K562 (cell line): ENCODE measurements around the gene SIGLEC14. TPM values are rescaled to one million over a fixed set of nuclear protein-coding genes. Genes with fewer than 3 reads are reported as not detected.

Source experiments
- ATAC-seq: fragments of 200-7000 bp; cut with Tn5 transposase; 3 replicates; pipeline ENCODE4 v1.9.1; 2020; ENCODE audit warnings: moderate library complexity
- BruUV-seq: library from RNA; stranded (reverse); fragments of 400-500 nt; replicated peaks from 2 replicates; lab custom pipeline; 2021; lab: Mats Ljungman, UMichigan
- CTCF ChIA-PET: fragments of 300-600 bp; formaldehyde crosslinking; extraction: SDS; loops from one replicate; lab custom pipeline; 2021; ENCODE audit warnings: low intra/inter-chr PET ratio; lab: Yijun Ruan, JAX
- POLR2A ChIA-PET: fragments of 300-600, 350-650 bp; sonication (Branson Sonifier 250); formaldehyde crosslinking; extraction: SDS; loops from one replicate; lab custom pipeline; 2021; ENCODE audit warnings: antibody characterized with exemption, inconsistent platforms; lab: Yijun Ruan, JAX
- DNase-seq, 4 experiments: peaks; one replicate each; pipeline versions ENCODE4 v3.0.0 to v3.0.0-alpha.2; 2011 to 2018; ENCODE audit warnings: low spot score in 3 of 4, mixed read lengths in 3 of 4; ENCODE audit errors: extremely low read depth in 1 of 4
- FAIRE-seq: peaks from 2 replicates; lab custom pipeline; 2011; peaks lifted over from hg19 to GRCh38; lab: Jason Lieb, UNC
- H2AFZ ChIP-seq: 2 replicates; pipeline ENCODE4 v1.6.0; 2011; ENCODE audit warnings: low read depth, low read length, control low read depth, inconsistent platforms
- H3K27ac ChIP-seq: fragments of 200-600 bp; 3 replicates; pipeline ENCODE4 v1.8.0; 2011; ENCODE audit warnings: low read depth, mild to moderate bottlenecking, control low read depth, inconsistent platforms, low read length, moderate library complexity, mixed read lengths; ENCODE audit errors: extremely low read depth
- H3K27me3 ChIP-seq, 2 experiments: fragments of 300-600 bp in 1 of 2; 2 replicates in 1 of 2; 3 replicates in 1 of 2; pipeline versions ENCODE4 v1.6.0 to v1.8.0; 2011; ENCODE audit warnings: inconsistent platforms in 2 of 2, low read length in 2 of 2, mild to moderate bottlenecking in 1 of 2, mixed read lengths in 1 of 2, moderate library complexity in 1 of 2; ENCODE audit not compliant: control insufficient read depth in 2 of 2, insufficient read depth in 2 of 2
- H3K36me3 ChIP-seq: fragments of 300-600 bp; 3 replicates; pipeline ENCODE4 v1.8.0; 2011; ENCODE audit warnings: mild to moderate bottlenecking, low read length, inconsistent platforms; ENCODE audit not compliant: control insufficient read depth, insufficient read depth
- H3K4me1 ChIP-seq, 2 experiments: fragments of 200-600 bp in 1 of 2; replicated peaks in 1 of 2; 2 replicates in 1 of 2; 3 replicates in 1 of 2; pipeline versions ENCODE4 v1.5.1 to v1.8.0; 2011; ENCODE audit warnings: inconsistent platforms in 2 of 2, low read length in 2 of 2, mild to moderate bottlenecking in 1 of 2, mixed read lengths in 1 of 2, moderate library complexity in 1 of 2; ENCODE audit not compliant: control insufficient read depth in 2 of 2, insufficient read depth in 2 of 2
- H3K4me2 ChIP-seq: 2 replicates; pipeline ENCODE4 v1.6.1; 2011; ENCODE audit warnings: low read length, control low read depth, inconsistent platforms, mixed read lengths; ENCODE audit not compliant: insufficient read depth
- H3K4me3 ChIP-seq: fragments of 200-600 bp; sonication (generic), shearing (Covaris generic); 2 replicates; pipeline ENCODE4 v1.5.1; 2016; ENCODE audit warnings: control low read depth, inconsistent platforms
- H3K79me2 ChIP-seq: fragments of 200-600 bp; 3 replicates; pipeline ENCODE4 v1.8.0; 2011; ENCODE audit warnings: low read length, inconsistent platforms; ENCODE audit not compliant: control insufficient read depth, insufficient read depth
- H3K9ac ChIP-seq, 2 experiments: 2 replicates each; pipeline versions ENCODE4 v1.6.0 to v1.6.1; 2011; ENCODE audit warnings: low read depth in 2 of 2, low read length in 2 of 2, control low read depth in 1 of 2, inconsistent platforms in 1 of 2, mild to moderate bottlenecking in 1 of 2, mixed read lengths in 1 of 2; ENCODE audit not compliant: insufficient read depth in 1 of 2
- H3K9me1 ChIP-seq: one replicate; pipeline ENCODE4 v1.6.0; 2011; ENCODE audit warnings: inconsistent platforms, mild to moderate bottlenecking, low read length, moderate library complexity; ENCODE audit not compliant: control insufficient read depth, insufficient read depth
- H3K9me3 ChIP-seq: replicated peaks from 2 replicates; pipeline ENCODE4 v1.5.1; 2011; ENCODE audit warnings: low read depth, low read length, inconsistent platforms; ENCODE audit not compliant: control insufficient read depth, insufficient read depth
- H4K20me1 ChIP-seq: replicated peaks from 2 replicates; pipeline ENCODE4 v1.6.1; 2011; ENCODE audit warnings: low read length, inconsistent platforms, mixed read lengths; ENCODE audit not compliant: control insufficient read depth, insufficient read depth
- C11orf30 ChIP-seq: fragments of 450-650 bp; IDR thresholded peaks from 2 replicates; pipeline ENCODE4 v1.6.1; 2016; ENCODE audit warnings: low read depth, mild to moderate bottlenecking
- ESRRB ChIP-seq: fragments of 250-450 bp; sonication (Bioruptor Pico); IDR thresholded peaks from 2 replicates; pipeline ENCODE4 v1.5.0; 2020; ENCODE audit warnings: mild to moderate bottlenecking, moderate library complexity, borderline replicate concordance
- ETV1 ChIP-seq: fragments of 450-650 bp; conservative IDR thresholded peaks from 2 replicates; pipeline ENCODE4 v1.6.1; 2016; ENCODE audit warnings: missing genetic modification characterization, control low read depth, low read depth, missing compliant biosample characterization
- HNRNPL ChIP-seq: fragments of 200-400 bp; formaldehyde crosslinking; IDR thresholded peaks from 2 replicates; pipeline ENCODE4 v1.6.1; 2017; ENCODE audit warnings: low read depth, mild to moderate bottlenecking, low read length
- MAFF ChIP-seq: IDR thresholded peaks from 2 replicates; pipeline ENCODE4 v1.6.1; 2012; ENCODE audit warnings: low read length, improper control_type of control experiment
- MAFG ChIP-seq: fragments of 450-650 bp; conservative IDR thresholded peaks from 2 replicates; pipeline ENCODE4 v1.6.1; 2016; ENCODE audit warnings: missing genetic modification characterization, missing compliant biosample characterization
- NFATC3 ChIP-seq: fragments of 450-650 bp; IDR thresholded peaks from 2 replicates; pipeline ENCODE4 v1.6.1; 2017; ENCODE audit warnings: mild to moderate bottlenecking
- NFE2L1 ChIP-seq: fragments of 450-650 bp; IDR thresholded peaks from 2 replicates; pipeline ENCODE4 v1.6.1; 2016; ENCODE audit warnings: missing genetic modification characterization, low read depth, mild to moderate bottlenecking, missing compliant biosample characterization, moderate library complexity, borderline replicate concordance
- ZNF12 ChIP-seq: sonication (generic); formaldehyde crosslinking; IDR thresholded peaks from 2 replicates; pipeline ENCODE4 v1.4.0; 2020; ENCODE audit warnings: mild to moderate bottlenecking, missing genetic modification reagents
- ZNF277 ChIP-seq: fragments of 250-450 bp; sonication (Bioruptor Pico); IDR thresholded peaks from 2 replicates; pipeline ENCODE4 v1.8.0; 2022; ENCODE audit warnings: inconsistent platforms, mild to moderate bottlenecking, moderate library complexity, borderline replicate concordance
- ZNF518B ChIP-seq: fragments of 250-450 bp; sonication (Bioruptor Pico); IDR thresholded peaks from 2 replicates; pipeline ENCODE4 v1.5.0; 2021; ENCODE audit warnings: mild to moderate bottlenecking, moderate library complexity
- WGBS: fragments of 100-300 bp; shearing (Covaris generic); methylation state at CpG from one replicate; pipeline ENCODE4 v1.1.6; 2016; ENCODE audit warnings: low coverage, mixed read lengths; ENCODE audit not compliant: insufficient coverage; ENCODE audit errors: missing lambda C conversion rate; 5-methylcytosine and 5-hydroxymethylcytosine counted together
- in situ Hi-C: fragments of 300-500 bp; cut with MboI; formaldehyde crosslinking; loops from 4 replicates; pipeline ENCODE4 v1.15.0; 2018; ENCODE audit warnings: inconsistent platforms, mixed read lengths
- intact Hi-C: fragments of 100-400 bp; cut with micrococcal nuclease; formaldehyde crosslinking; loops from 2 replicates; pipeline ENCODE4 v1.14.2; 2022
- polyA plus RNA-seq, 8 experiments: library from polyadenylated mRNA; depleted of rRNA in 4 of 8; stranded (reverse) in 5 of 8; unstranded in 3 of 8; fragments of >200 nt; fragmentation: Nextera tagmentation in 2 of 8; fragmentation: Illumina TruSeq in 1 of 8; extraction: Ambion mirVana in 2 of 8; extraction: Trizol in 1 of 8; gene quantifications; 2 replicates each; pipeline versions ENCODE4 v1.2.1 to v1.2.3, GENCODE V29; 2011 to 2014; ENCODE audit warnings: inconsistent platforms in 1 of 8, missing spikeins in 1 of 8
- total RNA-seq, 7 experiments: library from RNA; depleted of rRNA in 6 of 7; stranded (reverse); fragments of >200 nt in 6 of 7; fragmentation: Illumina TruSeq in 2 of 7; extraction: Trizol in 2 of 7; gene quantifications; 2 replicates each; pipeline versions ENCODE4 v1.2.1 to v1.2.3, GENCODE V29; 2011 to 2021; ENCODE audit warnings: low replicate concordance in 1 of 7

The SIGLEC14 gene
- total and polyA plus RNA-seq, 9 of the 15 experiments (the other 6 are each of a cell fraction or from before 2014, with no cell fraction given): not detected

- H3K36me3 ChIP-seq: no peaks in the 10 kb centered on the region
- H3K79me2 ChIP-seq: no peaks in the 10 kb centered on the region
- WGBS: 83% methylated on average over 6 of the region's 59 CpGs
- no peak overlapping the region for H3K9ac ChIP-seq
- CTCF ChIA-PET: no interaction called here
- H3K4me3 ChIP-seq: no peak overlapping the region
- H3K27ac ChIP-seq: no peak overlapping the region
- no peaks in the 10 kb centered on the region for H3K9me3 ChIP-seq
- no peak for FAIRE-seq
- ATAC-seq: no peak
- POLR2A ChIA-PET: no interaction called here
- H3K27me3 ChIP-seq: no peaks in the 10 kb centered on the region
- H3K4me2 ChIP-seq: no peak overlapping the region
- in situ Hi-C loops: no loop called here
- H3K9me1 ChIP-seq: no peaks in the 10 kb centered on the region
- BruUV-seq: no TSS peak
- no peaks in the 10 kb centered on the region for H4K20me1 ChIP-seq
- H2AFZ ChIP-seq: no peak overlapping the region
- no peak for TF ChIP-seq ETV1 (tag)
- no peak for TF ChIP-seq MAFF
- TF ChIP-seq ESRRB (CRISPR knock-in tag): no peak
- TF ChIP-seq NFE2L1 (tag): no peak
- peaks cover 1 to 8% of the 10 kb centered on the region in 2 experiments for H3K4me1 ChIP-seq
- no peak for DNase-seq
- intact Hi-C loops: no loop called here
Observed at GRCh38 chr19:51600940-51601580, 45.6 kb downstream of the SIGLEC14 start.

- 76% methylated on average over 10 of the region's 10 CpGs for WGBS
- H3K36me3 ChIP-seq: no peaks in the 10 kb centered on the region
- ChIA-PET POLR2A (no interaction called here), CTCF (no interaction called here)
- peaks cover 16 to 23% of the 10 kb centered on the region in 2 experiments for H3K4me1 ChIP-seq
- no peaks in the 10 kb centered on the region for H3K9me1 ChIP-seq
- no peak overlapping the region for H3K27ac ChIP-seq
- H3K9me3 ChIP-seq: no peaks in the 10 kb centered on the region
- no peak overlapping the region for H2AFZ ChIP-seq
- BruUV-seq: no TSS peak
- H3K4me3 ChIP-seq: no peak overlapping the region
- H3K4me2 ChIP-seq: no peak overlapping the region
- FAIRE-seq (peak; percentile 15), DNase-seq (no peak), ATAC-seq (no peak)
- H3K79me2 ChIP-seq: no peaks in the 10 kb centered on the region; the same call in 2 of the 3 replicates
- intact Hi-C loops (no loop called here), in situ Hi-C loops (no loop called here)
- no peak overlapping the region for H3K9ac ChIP-seq
- H3K27me3 ChIP-seq: no peaks in the 10 kb centered on the region
- H4K20me1 ChIP-seq: no peaks in the 10 kb centered on the region
- no peak for TF ChIP-seq ZNF12
- no peak for TF ChIP-seq ZNF277 (CRISPR knock-in tag)
- peak; percentile 38; the same call in 1 of the 2 replicates for TF ChIP-seq MAFG
- TF ChIP-seq C11orf30: peak; percentile 61
- TF ChIP-seq HNRNPL: no peak
- TF ChIP-seq ZNF518B (CRISPR knock-in tag): no peak
- no peak for TF ChIP-seq NFATC3
Observed at GRCh38 chr19:51599084-51599483, 47.5 kb downstream of the SIGLEC14 start.
